GM19351 (cell line): ENCODE data around the gene HS6ST1.

Experiments used
- ATAC-seq: cut with Tn5 transposase; IDR thresholded peaks from one replicate; pipeline ENCODE4 v1.9.1; 2021; ENCODE audit warnings: mild to moderate bottlenecking, moderate library complexity; ENCODE audit not compliant: unreplicated experiment

Gene HS6ST1

GRCh38 chr2:128249555-128249954 is 69.1 kb downstream of the HS6ST1 start:
- no peak for ATAC-seq

- no peak for ATAC-seq
Observed at GRCh38 chr2:128245813-128246212, 72.9 kb downstream of the HS6ST1 start.

- no peak for ATAC-seq
Observed at GRCh38 chr2:128241896-128242295, 76.8 kb downstream of the HS6ST1 start.

- ATAC-seq: no peak
Observed at GRCh38 chr2:128237911-128238697, 80.6 kb downstream of the HS6ST1 start.

GRCh38 chr2:128237081-128237534 is 81.6 kb downstream of the HS6ST1 start:
- no peak for ATAC-seq

- ATAC-seq: no peak
Observed at GRCh38 chr2:128236491-128237035, 82.1 kb downstream of the HS6ST1 start.

GRCh38 chr2:128235581-128235980 is 83.1 kb downstream of the HS6ST1 start:
- no peak for ATAC-seq

- ATAC-seq: no peak
Observed at GRCh38 chr2:128234613-128235012, 84.1 kb downstream of the HS6ST1 start.

GRCh38 chr2:128233790-128234395 is 84.8 kb downstream of the HS6ST1 start:
- ATAC-seq: peak; percentile 4

- ATAC-seq: peak; percentile 99
Observed at GRCh38 chr2:128232965-128233789, 85.5 kb downstream of the HS6ST1 start.

- ATAC-seq: no peak
Observed at GRCh38 chr2:128228894-128229293, 89.8 kb downstream of the HS6ST1 start.

- no peak for ATAC-seq
Observed at GRCh38 chr2:128227862-128228261, 90.8 kb downstream of the HS6ST1 start.

GRCh38 chr2:128219891-128220290 is 98.8 kb downstream of the HS6ST1 start:
- ATAC-seq: no peak

- no peak for ATAC-seq
Observed at GRCh38 chr2:128217671-128218070, 101.0 kb downstream of the HS6ST1 start.

- no peak for ATAC-seq
Observed at GRCh38 chr2:128215897-128216642, 102.6 kb downstream of the HS6ST1 start.
